CD4-positive, alpha-beta T cell (primary cell): ENCODE measurements around the gene NEO1. TPM values are rescaled to one million over a fixed set of nuclear protein-coding genes. Genes with fewer than 3 reads are reported as not detected.

Experiments
- ATAC-seq: fragments of 200-7000 bp; cut with Tn5 transposase; one replicate; pipeline ENCODE4 v1.10.0; 2022; ENCODE audit warnings: mild to moderate bottlenecking; ENCODE audit not compliant: poor library complexity
- CTCF ChIA-PET: fragments of 350-600 bp; sonication (Branson Sonifier 250); formaldehyde crosslinking; loops from one replicate; lab custom pipeline; 2021; ENCODE audit warnings: antibody characterized with exemption, inconsistent platforms; lab: Charles Lee
- POLR2A ChIA-PET: fragments of 350-600 bp; sonication (Branson Sonifier 250); formaldehyde crosslinking; loops from one replicate; lab custom pipeline; 2021; ENCODE audit warnings: antibody characterized with exemption, inconsistent platforms; lab: Charles Lee
- DNase-seq, 14 experiments: peaks; one replicate each; pipeline ENCODE4 v3.0.0-alpha.2; 2013 to 2020; ENCODE audit warnings: mixed read lengths in 2 of 14
- H3K27ac ChIP-seq, 2 donors: one replicate each; pipeline versions ENCODE4 v1.5.1 to v1.7.0; 2013; ENCODE audit warnings: low read length in 2 of 2, low read depth in 1 of 2, mild to moderate bottlenecking in 1 of 2
- H3K27me3 ChIP-seq, 2 experiments: 1 replicate in 1 of 2; 2 replicates in 1 of 2; pipeline versions ENCODE4 v1.6.1 to v1.7.0; 2013; ENCODE audit warnings: low read length in 2 of 2, control low read depth in 1 of 2, mild to moderate bottlenecking in 1 of 2, moderate library complexity in 1 of 2; ENCODE audit not compliant: insufficient read depth in 2 of 2, control insufficient read depth in 1 of 2
- H3K36me3 ChIP-seq: one replicate; pipeline ENCODE4 v1.6.1; 2013; ENCODE audit warnings: low read length, control low read depth; ENCODE audit not compliant: insufficient read depth
- H3K4me1 ChIP-seq: one replicate; pipeline ENCODE4 v1.6.1; 2013; ENCODE audit warnings: low read length, control low read depth; ENCODE audit not compliant: insufficient read depth
- H3K4me3 ChIP-seq: one replicate; pipeline ENCODE4 v1.5.1; 2013; ENCODE audit warnings: mild to moderate bottlenecking, low read length, moderate library complexity
- H3K9me3 ChIP-seq, 2 experiments: 1 replicate in 1 of 2; 2 replicates in 1 of 2; pipeline versions ENCODE4 v1.6.1 to v1.7.0; 2013; ENCODE audit warnings: low read length in 2 of 2, mild to moderate bottlenecking in 2 of 2, control low read depth in 1 of 2, moderate library complexity in 1 of 2; ENCODE audit not compliant: control insufficient read depth in 1 of 2, insufficient read depth in 1 of 2
- H3K27ac Mint-ChIP-seq: one replicate; pipeline ENCODE4 v1.8.0; 2020; ENCODE audit warnings: mixed read lengths
- H3K27me3 Mint-ChIP-seq: one replicate; pipeline ENCODE4 v1.8.0; 2021; ENCODE audit warnings: mixed read lengths
- H3K36me3 Mint-ChIP-seq: one replicate; pipeline ENCODE4 v1.8.0; 2021; ENCODE audit warnings: low read depth, mixed read lengths
- H3K4me1 Mint-ChIP-seq: one replicate; pipeline ENCODE4 v1.8.0; 2021; ENCODE audit warnings: low read depth, mixed read lengths
- H3K4me3 Mint-ChIP-seq: one replicate; pipeline ENCODE4 v1.8.0; 2020; ENCODE audit warnings: mild to moderate bottlenecking, mixed read lengths
- H3K9me3 Mint-ChIP-seq: one replicate; pipeline ENCODE4 v1.8.0; 2020; ENCODE audit warnings: mixed read lengths
- CTCF ChIP-seq: fragments of 200-600 bp; IDR thresholded peaks from one replicate; pipeline ENCODE4 v1.8.0; 2022; ENCODE audit warnings: antibody characterized with exemption, mild to moderate bottlenecking
- intact Hi-C, 2 experiments: fragments of 100-400 bp; cut with DNase I in 1 of 2; cut with micrococcal nuclease in 1 of 2; formaldehyde crosslinking; loops; one replicate each; pipeline versions ENCODE4 v1.15.1 to v1.9.0; 2023 to 2025; cut with DNase I, micrococcal nuclease
- total RNA-seq, 174 experiments: library from RNA in 2 of 174; stranded (reverse) in 2 of 174; gene quantifications; one replicate each; pipeline ENCODE4 v1.2.3 and lab custom pipeline; 2021 to 2026

Gene NEO1
- total RNA-seq, 2 experiments from 2014 or later = 6.0 to 8.0 TPM

GRCh38 chr15:73176598-73176997 lies 124.3 kb downstream of the NEO1 start:
- CTCF ChIA-PET = no interaction called here
- intact Hi-C loops = no loop called here
- Histone ChIP-seq H3K27ac (no peak overlapping the region), H3K36me3 (no peaks in the 10 kb centered on the region), H3K9me3 (peaks cover 0 to 3% of the 10 kb centered on the region in 2 experiments), H3K4me1 (no peaks in the 10 kb centered on the region), H3K27me3 (no peaks in the 10 kb centered on the region), H3K4me3 (no peak overlapping the region)
- no peak for TF ChIP-seq CTCF
- Mint-ChIP-seq H3K27me3 (no peaks in the 10 kb centered on the region), H3K36me3 (peaks cover 33% of the 10 kb centered on the region), H3K9me3 (no peaks in the 10 kb centered on the region), H3K4me1 (no peaks in the 10 kb centered on the region), H3K4me3 (no peak overlapping the region), H3K27ac (no peak overlapping the region)
- POLR2A ChIA-PET = no interaction called here
- DNase-seq = no peak
- ATAC-seq = no peak

GRCh38 chr15:73183071-73183470 lies 130.8 kb downstream of the NEO1 start:
- ATAC-seq (no peak), DNase-seq (no peak)
- Mint-ChIP-seq H3K4me1 (no peaks in the 10 kb centered on the region), H3K27ac (no peak overlapping the region), H3K4me3 (no peak overlapping the region), H3K36me3 (peaks cover 48% of the 10 kb centered on the region), H3K9me3 (peaks cover 6% of the 10 kb centered on the region), H3K27me3 (no peaks in the 10 kb centered on the region)
- Histone ChIP-seq H3K27me3 (no peaks in the 10 kb centered on the region), H3K36me3 (no peaks in the 10 kb centered on the region), H3K4me1 (no peaks in the 10 kb centered on the region), H3K9me3 (peaks cover 0 to 3% of the 10 kb centered on the region in 2 experiments), H3K27ac (no peak overlapping the region), H3K4me3 (no peak overlapping the region)
- ChIA-PET CTCF (no interaction called here), POLR2A (no interaction called here)
- no peak for TF ChIP-seq CTCF
- intact Hi-C loops = no loop called here

DNA sequence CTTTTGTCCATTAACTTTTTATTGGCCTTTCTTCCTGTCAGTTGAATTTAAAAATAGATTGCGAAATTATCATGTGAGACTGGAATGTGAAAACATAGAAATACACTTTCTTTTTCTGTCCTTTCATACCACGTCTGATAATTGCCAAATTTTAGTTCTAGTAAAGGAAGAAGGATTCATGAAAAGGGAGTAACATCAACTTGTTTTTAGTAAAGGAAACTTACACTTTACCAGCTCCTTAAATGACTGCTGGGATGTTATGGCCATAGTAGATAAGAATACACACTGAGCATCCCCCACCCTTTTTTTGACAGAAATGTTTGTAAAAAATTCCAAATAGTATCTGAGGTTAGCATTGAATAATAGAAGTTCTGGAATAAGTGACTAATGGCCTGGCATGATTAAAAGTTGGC lies 137.9 kb downstream of the NEO1 start:
- TF ChIP-seq CTCF = no peak
- no peaks in the 10 kb centered on the region for H3K36me3 ChIP-seq
- H3K27me3 ChIP-seq = no peaks in the 10 kb centered on the region
- intact Hi-C loops = no loop called here
- no peak overlapping the region for H3K4me3 Mint-ChIP-seq
- H3K27ac ChIP-seq = no peak overlapping the region
- ATAC-seq (no peak), DNase-seq (no peak)
- H3K4me1 Mint-ChIP-seq = no peaks in the 10 kb centered on the region
- H3K27me3 Mint-ChIP-seq = peaks cover 5% of the 10 kb centered on the region
- ChIA-PET POLR2A (no interaction called here), CTCF (no interaction called here)
- no peak overlapping the region for H3K27ac Mint-ChIP-seq
- no peaks in the 10 kb centered on the region for H3K4me1 ChIP-seq
- H3K36me3 Mint-ChIP-seq = no peaks in the 10 kb centered on the region
- H3K9me3 Mint-ChIP-seq = peaks cover 2% of the 10 kb centered on the region
- H3K4me3 ChIP-seq = no peak overlapping the region
- no peaks in the 10 kb centered on the region for H3K9me3 ChIP-seq
